ENCODE measurements around the gene KRT84.

Gene KRT84, protein sequence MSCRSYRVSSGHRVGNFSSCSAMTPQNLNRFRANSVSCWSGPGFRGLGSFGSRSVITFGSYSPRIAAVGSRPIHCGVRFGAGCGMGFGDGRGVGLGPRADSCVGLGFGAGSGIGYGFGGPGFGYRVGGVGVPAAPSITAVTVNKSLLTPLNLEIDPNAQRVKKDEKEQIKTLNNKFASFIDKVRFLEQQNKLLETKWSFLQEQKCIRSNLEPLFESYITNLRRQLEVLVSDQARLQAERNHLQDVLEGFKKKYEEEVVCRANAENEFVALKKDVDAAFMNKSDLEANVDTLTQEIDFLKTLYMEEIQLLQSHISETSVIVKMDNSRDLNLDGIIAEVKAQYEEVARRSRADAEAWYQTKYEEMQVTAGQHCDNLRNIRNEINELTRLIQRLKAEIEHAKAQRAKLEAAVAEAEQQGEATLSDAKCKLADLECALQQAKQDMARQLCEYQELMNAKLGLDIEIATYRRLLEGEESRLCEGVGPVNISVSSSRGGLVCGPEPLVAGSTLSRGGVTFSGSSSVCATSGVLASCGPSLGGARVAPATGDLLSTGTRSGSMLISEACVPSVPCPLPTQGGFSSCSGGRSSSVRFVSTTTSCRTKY

DNA sequence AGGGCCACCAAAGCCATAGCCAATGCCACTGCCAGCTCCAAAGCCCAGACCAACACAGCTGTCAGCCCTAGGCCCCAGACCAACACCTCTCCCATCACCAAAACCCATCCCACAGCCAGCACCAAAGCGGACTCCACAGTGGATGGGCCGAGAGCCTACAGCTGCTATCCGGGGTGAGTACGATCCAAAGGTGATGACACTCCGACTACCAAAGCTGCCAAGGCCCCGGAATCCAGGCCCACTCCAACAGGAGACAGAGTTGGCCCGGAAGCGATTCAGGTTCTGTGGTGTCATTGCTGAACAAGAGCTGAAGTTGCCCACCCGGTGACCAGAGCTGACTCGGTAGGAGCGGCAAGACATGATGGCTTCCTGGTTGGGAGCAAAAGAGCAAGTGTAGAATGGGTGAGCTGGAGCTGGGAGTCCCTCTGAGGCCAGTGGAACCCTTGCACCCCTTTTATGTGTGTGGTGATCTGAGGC is at the start of gene KRT84:
KRT84 (minus strand) TSS at position 427 of the 477 bp plus-strand sequence; CDS start at position 360, 67 bp downstream.
- no peak for DNase-seq (ENCODE audit: low spot score)

DNA sequence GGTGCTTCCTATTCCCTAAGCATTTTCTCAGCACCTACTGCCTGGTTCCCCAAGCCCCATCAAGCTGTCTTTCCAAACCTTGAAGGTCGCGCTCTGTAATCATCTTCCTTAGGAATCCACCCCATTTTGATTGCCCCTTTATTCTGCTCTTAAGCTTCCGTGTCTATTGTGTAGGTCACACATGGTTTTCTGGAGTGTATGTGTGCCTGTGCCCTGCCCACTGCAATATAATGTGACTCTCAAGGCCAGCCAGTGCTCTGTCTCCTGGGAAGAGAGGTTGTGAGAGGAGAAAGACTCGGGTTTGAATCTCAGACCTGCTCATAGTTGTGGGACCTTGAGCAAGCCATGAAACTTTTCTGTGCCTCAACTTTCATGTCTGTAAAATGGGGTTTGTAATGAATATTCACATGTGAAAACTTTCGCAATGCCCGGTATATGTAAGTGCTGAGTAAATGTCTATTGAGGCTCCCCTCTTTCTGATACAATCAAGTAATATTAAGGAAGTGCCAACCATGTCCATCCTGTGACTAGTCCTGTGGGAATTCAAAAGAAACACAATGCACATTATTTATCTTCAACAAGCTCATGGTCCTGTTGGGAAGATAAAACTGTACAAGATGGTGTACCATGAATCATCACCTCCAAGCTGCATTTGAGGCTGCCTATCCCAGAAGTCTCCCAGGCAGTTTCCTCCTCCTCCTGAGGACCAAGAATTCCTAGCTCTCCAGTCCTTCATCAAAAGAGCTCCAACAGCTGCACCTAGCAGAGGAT is 49.5 kb upstream of the KRT84 start:
- no peak for DNase-seq (ENCODE audit: low spot score)

GRCh38 chr12:52434081-52434733 is 48.8 kb upstream of the KRT84 start, which contains the start of gene KRT75:
KRT75 (minus strand) TSS chr12:52434371; CDS start chr12:52434304, 67 bp downstream.
- peak; percentile 19 for DNase-seq (ENCODE audit: low spot score)

DNA sequence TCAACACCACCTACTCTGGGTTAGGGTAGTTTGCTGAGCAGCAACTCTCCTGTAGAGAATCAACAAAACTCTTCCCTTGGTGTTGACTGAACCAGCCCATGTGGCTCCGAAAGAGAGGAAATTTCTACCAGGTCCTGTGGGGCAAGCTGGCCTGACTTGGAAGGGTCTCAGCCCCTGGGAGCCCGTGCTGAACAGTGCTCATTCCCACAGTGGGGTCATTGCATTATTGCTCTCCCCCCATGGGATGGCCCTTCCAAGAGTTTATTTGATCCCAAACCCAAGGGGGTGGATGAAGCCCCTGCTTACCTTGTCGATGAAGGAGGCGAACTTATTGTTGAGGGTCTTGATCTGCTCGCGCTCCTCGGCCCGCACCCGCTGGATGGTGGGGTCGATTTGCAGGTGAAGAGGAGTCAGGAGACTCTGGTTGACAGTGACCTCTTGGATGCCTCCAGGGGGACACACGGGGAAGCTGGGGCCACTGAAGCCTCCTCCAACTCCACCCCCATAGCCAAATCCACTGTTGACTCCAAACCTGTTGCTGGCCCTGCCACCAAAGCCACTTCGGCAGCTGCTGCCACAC is 48.1 kb upstream of the KRT84 start:
- DNase-seq (ENCODE audit: low spot score) = no peak

DNA sequence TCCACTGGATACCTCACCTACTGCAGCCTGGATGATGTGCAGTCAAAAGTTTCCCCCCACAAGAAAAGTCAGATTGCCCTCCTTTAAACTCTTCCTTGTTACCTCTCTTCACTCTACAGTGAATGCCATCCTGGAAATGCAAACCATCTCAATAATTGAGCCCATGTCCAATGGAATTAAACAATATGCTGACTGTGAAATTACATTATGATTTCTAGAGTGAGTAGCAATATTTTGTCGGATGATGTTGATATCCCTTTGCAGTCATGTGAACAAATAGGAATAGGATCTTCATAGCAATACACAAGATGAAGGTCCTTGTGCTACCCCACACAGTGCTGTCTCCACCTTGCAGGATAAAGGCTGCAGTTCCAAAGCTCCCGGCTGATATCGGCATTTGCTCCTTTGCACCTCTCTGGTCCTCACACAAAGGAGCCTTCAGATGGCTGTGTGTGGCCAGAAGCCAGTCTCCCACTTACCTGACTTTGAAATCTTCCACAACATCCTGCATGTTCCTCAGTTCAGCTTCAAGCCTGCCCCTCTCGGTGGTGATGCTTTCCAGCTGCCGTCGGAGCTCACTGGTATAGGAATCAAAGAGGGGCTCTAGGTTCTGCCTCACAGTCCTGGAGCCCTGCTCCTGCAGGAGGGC is 47.2 kb upstream of the KRT84 start:
- no peak for DNase-seq (ENCODE audit: low spot score)

- DNase-seq (ENCODE audit: low spot score) = no peak
Measured at GRCh38 chr12:52428121-52428520, 42.7 kb upstream of the KRT84 start.

- DNase-seq (ENCODE audit: low spot score) = no peak
Measured at GRCh38 chr12:52427083-52427482, 41.6 kb upstream of the KRT84 start.

DNA sequence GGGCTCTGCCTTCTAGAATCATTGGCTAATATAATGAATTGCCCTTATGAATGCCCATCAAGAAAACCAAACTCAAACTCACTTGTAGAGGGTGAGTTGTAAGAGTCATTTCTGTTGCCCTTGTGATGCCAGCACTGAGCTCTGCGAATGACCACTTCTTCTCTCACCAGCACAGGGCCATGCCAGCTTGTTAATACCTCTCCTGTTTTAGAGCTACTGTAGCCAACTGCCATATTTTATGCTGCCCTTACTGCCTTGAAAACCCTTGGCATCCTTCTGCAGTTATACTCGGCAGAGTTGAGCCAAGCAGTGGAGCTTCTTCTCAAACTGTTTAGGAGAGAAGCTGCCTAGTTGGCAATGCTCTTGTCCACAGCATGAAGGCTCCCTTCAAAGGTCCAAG is 40.6 kb upstream of the KRT84 start:
- no peak for DNase-seq (ENCODE audit: low spot score)

DNA sequence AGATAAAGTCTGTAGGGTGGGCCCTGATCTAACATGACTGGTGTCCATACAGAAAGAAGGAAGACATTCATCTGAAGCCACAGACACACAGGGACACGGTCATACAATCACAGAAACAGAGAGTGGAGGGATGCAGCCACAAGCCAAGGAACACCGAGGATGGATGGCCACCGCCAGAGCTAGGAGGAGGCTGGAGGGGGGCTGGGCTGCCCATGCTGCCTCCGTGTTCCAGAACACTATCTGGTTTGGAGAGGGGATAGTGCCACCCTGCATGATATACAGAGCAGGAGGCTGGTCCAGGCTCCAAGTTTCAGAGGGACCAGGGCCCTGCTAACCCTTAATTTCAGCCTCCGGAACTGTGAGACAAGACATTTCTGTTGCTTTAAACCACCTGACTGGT is 40.0 kb upstream of the KRT84 start:
- no peak for DNase-seq (ENCODE audit: low spot score)

- no peak for DNase-seq (ENCODE audit: low spot score)
Measured at GRCh38 chr12:52423661-52424500, 38.4 kb upstream of the KRT84 start.

DNA sequence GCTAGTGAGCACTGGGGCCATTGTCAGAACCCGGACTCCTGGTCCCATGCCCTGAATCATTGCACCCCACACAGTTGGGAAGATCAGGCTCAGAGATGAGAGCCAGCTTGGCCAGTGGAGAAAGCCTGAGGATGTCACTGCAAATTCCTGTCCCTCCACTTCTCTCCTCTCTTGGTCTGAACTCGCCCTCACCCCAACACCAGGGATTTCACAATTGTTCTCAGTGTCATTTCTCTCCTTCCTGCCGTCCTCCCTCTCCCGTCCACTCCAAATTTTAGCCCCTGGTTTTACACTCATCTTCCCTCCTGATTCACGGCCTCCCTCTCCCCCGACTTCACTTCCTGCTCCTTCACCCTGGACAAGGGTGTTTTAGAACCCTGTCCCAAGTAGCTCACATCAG is 37.6 kb upstream of the KRT84 start:
- no peak for DNase-seq (ENCODE audit: low spot score)

DNA sequence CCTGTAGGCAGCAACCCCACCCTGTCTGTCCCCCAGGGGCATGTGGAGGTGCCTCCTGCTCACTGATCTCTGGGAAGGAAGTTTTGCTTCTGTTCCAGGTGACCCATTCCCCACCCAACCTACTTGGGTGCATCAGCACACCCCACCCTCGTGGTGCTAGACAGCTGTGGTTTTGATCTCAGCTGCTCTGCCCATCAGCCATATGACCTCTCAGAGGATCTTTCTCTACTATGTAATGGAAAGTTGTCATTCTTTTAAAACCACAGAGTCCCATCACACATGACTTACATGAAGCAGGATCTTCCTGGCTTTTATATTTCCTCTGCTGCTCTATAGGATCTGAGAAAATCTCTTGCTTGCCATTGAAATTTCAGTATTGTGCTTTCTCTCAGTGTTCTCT is 34.2 kb upstream of the KRT84 start:
- no peak for DNase-seq (ENCODE audit: low spot score)

DNA sequence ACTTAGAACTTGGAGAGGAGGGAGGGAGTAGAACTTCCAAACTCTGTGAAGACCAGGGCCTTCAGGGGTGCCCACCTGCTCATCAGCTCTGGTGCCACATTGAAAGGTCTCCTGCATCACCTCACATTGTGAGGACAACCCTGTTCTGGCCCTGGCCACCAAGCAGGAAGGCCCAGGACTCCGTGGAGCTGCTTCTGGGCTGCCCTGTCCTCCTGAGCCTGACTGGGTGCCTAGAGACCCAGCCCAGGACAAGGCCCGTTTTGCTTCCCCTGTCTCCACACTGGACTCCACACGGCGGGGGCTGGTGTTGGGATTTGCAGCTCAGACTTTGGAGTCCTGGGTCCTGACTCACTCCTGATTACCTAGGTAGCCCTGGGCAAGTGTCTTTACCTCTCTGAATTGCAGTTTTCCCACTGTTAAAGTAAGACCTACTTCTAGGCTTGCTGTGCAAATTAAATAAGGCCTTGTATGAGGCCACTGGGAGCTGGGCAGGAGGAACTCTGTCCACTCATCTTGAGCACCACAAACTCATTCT is 33.2 kb upstream of the KRT84 start:
- no peak for DNase-seq (ENCODE audit: low spot score)

- no peak for DNase-seq (ENCODE audit: low spot score)
Measured at GRCh38 chr12:52417740-52418139, 32.3 kb upstream of the KRT84 start.

GRCh38 chr12:52416795-52417194 is 31.3 kb upstream of the KRT84 start:
- no peak for DNase-seq (ENCODE audit: low spot score)

GRCh38 chr12:52415870-52416750 is 30.7 kb upstream of the KRT84 start:
- no peak for DNase-seq (ENCODE audit: low spot score)

GRCh38 chr12:52414936-52415335 is 29.5 kb upstream of the KRT84 start:
- no peak for DNase-seq (ENCODE audit: low spot score)

- no peak for DNase-seq (ENCODE audit: low spot score)
Measured at GRCh38 chr12:52413782-52414345, 28.4 kb upstream of the KRT84 start.

DNA sequence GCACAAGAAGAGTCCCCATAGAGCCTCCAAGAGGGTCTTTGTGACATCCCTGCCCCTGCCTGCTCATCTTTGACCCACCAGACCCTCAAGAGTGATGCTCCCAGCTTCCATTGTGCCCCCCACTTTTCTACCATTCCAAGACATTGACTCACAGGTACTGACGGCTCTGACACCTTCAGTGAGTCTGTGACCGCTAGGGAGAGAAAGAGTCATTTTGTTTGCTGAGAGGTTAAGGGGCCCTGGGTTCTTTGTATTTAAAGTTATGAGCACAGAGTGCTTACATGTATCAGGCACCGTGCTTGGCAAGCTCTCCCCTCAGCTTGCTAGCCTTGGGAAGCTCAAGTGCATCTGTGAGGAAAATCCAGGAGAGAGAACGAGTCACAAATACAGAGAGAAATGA is 27.8 kb upstream of the KRT84 start:
- DNase-seq (ENCODE audit: low spot score) = no peak
